Muscle of arm (tissue), 12 donors: ENCODE data around the gene TACR2. TPM values are rescaled to one million over a fixed set of nuclear protein-coding genes. Genes with fewer than 3 reads are reported as not detected.

Experiments used
- DNase-seq: peaks from one replicate; pipeline ENCODE4 v3.0.0-alpha.2; 2013
- polyA plus RNA-seq, 12 donors: library from polyadenylated mRNA; unstranded; fragments of 120-200 nt; gene quantifications; one replicate each; pipeline ENCODE4 v1.2.1, GENCODE V29; 2013; ENCODE audit not compliant: insufficient read length in 12 of 12

Gene TACR2
- polyA plus RNA-seq, 12 donors = 0.24 to 0.74 (median 0.54) TPM; not detected in 2

DNA sequence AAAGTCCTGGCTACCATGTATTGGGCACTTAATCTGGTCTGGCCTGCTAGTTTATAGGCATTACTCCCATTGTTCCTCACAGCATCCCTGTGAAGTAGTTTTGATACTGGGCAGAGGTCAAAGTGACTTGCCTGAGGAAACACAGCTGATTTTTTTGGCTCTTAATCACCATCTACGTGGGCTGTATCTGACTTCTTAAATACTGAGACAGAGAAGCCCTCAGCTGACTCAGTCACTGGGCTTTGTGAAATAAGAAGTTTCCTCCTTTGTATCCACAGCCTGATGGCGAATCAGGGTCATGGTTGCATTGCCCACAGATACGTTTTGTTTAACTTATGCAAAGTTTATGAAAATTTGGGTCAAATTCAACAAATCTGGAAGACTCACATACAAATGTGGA is 13.2 kb downstream of the TACR2 start:
- no peak for DNase-seq

DNA sequence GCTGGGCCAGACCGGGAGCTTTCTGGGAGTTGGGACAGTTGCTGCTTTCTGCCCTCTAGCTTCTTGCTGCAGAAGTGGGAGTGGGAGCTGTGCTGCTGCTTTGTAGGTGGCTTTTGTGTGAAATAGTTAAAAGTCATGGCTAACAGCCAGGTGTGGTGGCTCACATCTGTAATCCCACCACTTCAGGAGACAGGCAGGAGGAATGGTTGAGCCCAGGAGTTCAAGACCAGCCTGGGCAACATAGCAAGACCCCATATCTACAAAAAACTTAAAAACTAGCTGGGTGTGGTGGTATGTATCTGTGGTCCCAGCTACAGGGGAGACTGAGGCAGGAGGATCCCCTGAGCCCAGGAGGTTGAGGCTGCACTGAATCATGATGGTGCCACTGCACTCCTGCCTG is 13.7 kb downstream of the TACR2 start:
- DNase-seq = no peak

DNA sequence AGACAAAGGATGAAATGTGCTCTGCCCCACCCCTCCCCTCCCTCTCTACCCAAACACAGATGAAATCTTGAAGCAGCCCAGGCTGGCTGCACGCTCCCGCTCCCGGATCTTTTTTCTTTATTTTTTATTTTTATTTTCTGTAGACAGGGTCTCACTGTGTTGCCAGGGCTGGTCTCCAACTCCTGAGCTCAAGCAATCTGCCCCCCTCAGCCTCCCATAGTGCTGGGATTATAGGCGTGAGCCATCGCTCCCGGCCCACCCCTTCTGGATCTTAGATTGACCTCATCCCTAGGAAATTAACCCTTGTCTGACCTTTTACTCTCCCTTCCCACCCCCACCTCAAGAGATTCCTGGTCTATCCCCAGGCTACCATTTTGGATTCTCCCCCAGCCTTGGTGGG is 14.3 kb downstream of the TACR2 start:
- no peak for DNase-seq

DNA sequence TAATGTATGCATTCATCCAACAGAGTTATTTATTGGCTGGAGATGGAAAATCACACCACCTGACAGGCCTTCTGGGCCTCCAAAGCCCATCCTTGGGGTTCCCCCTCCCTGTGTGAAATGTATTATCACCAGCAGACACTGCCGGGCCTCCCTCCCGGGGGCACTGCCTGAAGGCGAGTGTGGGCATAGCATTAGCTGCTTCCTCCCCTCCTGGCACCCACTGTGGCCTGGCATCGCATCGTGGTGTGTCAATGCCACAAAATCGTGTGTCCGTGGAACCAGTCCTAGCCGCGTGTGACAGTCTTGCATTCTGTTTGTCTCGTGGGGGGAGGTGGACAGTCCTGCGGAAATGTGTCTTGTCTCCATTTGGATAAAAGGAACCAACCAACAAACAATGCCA is 15.3 kb downstream of the TACR2 start:
- no peak for DNase-seq

DNA sequence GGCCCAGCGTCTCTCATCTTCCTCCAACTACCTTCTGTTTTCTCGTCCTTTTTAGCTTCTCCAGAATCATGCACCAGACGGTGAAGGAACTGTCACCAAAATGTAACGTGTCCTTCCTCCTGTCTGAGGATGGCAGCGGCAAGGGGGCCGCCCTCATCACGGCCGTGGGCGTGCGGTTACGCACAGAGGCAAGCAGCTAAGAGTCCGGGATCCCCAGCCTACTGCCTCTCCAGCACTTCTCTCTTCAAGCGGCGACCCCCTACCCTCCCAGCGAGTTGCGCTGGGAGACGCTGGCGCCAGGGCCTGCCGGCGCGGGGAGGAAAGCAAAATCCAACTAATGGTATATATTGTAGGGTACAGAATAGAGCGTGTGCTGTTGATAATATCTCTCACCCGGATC is 15.8 kb downstream of the TACR2 start:
- DNase-seq = no peak

DNA sequence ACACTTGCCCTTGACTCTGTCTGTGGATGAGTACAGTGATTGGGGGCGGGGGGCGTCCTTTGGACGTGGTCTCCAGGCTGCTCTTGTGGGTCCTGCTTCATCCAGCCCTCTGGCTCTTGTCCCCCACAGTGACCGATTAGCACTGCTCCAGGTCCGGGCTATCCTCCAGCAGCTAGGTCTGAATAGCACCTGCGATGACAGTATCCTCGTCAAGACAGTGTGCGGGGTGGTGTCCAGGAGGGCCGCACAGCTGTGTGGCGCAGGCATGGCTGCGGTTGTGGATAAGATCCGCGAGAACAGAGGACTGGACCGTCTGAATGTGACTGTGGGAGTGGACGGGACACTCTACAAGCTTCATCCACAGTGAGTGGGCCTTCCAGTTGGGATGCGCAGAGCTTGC is 18.3 kb downstream of the TACR2 start:
- no peak for DNase-seq

DNA sequence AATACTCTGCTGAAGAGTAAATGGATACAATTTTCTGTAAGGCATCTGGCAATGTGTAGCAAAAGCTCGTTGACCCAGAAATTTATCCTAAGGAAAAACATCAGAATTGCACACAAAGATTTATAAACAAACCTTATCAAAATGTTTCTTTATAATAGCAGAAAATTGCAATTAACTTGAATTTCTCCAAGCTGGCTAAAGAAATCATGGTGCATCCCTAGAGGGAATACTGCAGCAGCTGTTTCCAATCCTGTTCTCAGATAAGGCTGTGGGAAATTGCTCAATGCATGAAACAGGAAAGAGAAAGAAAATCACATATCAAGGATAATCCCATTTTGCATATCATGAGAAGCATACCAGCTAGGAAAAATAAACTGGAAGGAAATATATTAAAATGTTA is 18.7 kb downstream of the TACR2 start:
- DNase-seq = peak; percentile 31

DNA sequence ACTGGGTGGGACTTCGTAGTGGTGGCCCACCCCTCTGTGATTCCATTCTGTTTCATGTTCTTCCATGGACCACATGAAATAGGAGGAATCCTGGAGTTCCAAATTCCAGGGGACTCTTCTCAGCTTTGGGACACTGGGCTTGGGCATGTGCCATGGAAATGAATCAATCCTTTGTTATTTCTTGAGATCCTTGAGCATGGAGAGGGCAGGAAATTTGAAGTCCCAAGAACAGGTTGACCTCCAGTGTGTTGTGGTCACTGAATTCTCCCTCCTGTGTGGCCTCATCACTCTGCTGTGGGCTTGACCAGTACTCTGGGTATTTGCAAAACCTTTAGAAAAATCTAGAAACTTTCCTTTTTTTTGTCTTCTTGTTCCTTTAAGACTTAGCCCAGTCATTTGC is 22.7 kb downstream of the TACR2 start:
- no peak for DNase-seq

DNA sequence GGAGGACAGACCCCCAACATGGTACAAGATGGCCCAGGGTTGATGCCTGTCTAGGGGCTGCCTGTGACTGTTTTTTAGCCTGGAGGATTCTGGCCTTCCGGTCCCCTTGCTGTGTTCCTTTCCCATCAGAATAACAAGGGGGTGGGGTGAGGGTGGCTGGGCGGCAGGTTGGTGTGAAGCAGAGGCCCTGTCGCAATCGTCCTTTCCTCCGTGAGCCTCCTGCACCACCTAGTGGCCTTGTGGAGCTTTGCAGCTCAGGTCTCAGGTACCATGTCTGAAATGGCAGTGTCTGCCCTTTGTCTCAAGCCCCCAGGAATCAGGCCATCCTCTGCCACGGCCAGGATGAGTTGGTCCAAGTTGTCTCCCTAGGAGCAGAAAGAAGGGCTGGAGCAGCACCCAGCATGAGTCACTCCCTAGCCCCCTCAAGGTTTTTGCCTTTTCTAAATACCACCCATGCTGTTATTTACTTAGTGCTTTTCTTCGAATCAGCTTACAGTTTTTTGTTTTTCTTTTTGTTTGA is 24.2 kb downstream of the TACR2 start:
- peak; percentile 83 for DNase-seq

DNA sequence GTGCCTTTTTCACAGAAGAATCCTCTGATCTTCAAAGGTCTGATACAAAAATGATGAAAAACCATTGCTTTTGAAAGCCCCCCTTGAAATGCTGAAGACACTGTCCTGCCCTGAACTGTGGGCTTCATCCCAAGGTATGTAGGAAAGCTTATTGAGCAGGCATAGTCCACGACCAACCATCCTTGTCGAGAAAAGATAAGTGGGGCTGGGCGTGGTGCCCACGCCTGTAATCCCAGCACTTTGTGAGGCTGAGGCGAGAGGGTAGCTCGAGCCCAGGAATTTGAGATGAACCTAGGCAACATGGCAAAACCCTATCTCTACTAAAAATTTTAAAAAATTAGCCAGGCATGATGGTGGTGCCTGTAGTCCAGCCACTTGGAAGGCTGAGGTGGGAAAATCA is 25.6 kb downstream of the TACR2 start:
- no peak for DNase-seq

DNA sequence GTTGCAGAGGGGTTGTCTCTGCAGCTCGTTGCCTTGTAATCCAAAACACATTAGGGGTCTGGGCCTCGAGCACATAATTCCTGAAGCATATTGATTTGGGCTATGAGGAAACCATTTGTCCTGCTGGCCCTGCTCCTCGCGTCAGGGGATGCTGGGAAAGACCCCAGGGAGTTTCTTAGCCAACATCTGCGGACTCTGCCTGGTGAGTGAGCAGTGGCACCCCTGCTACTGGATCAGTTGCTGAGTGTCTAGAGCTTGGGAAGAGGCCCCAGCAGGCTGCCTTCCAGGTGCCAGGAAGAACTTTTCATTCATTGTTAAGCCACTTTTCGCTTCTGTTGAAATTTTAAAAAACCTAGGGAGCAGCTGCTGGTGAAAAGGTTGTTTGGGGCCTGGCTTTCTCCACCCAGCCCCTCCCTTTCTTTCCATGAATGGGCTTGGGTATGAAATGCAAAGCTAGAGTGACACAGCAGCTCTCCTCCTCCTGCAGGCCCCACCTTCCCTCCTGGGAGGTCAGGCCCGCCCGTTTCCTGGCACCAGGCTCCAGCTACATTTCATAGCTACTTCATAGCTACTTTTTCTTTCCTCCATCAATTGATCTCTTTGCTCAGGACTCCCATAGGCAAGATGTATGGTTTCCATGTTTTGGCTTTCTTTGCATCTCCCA is 26.8 kb downstream of the TACR2 start:
- DNase-seq = peak; percentile 40

DNA sequence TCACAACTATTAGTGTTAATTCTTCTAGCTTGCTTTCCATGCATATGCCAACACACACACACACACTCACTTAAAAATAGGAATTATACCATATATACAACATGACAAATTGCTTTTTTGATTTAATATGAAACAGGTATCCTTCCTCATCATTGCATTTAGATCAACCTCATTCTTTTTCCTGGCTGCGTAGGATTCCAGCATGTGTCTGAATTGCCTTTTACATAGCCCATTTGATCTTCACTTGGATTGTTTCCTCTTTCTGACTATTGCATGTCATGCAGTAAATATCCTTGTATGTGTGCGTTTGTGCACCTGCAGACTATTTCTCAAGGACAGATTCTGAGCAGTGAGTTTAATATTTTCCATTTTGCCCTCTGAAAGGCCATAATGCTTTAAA is 28.2 kb downstream of the TACR2 start:
- DNase-seq = no peak

DNA sequence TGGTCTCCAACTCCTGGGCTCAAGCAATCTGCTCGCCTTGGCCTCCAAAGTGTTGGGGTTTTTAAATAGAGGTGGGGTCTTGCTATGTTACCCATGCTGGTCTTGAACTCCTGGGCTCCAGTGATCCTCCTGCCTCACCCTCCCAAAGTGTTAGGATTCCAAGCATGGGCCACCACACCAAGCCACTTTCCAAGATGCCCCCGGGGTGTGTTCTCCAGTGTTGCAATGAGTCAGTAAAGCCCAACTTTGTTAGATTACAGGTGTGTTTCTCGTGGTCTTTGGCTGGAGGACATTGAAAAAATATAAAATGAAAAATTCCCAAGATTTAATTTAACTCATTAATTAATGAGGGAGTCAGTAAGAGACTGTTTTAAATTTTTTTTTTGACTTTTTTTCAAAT is 29.2 kb downstream of the TACR2 start:
- DNase-seq = no peak

DNA sequence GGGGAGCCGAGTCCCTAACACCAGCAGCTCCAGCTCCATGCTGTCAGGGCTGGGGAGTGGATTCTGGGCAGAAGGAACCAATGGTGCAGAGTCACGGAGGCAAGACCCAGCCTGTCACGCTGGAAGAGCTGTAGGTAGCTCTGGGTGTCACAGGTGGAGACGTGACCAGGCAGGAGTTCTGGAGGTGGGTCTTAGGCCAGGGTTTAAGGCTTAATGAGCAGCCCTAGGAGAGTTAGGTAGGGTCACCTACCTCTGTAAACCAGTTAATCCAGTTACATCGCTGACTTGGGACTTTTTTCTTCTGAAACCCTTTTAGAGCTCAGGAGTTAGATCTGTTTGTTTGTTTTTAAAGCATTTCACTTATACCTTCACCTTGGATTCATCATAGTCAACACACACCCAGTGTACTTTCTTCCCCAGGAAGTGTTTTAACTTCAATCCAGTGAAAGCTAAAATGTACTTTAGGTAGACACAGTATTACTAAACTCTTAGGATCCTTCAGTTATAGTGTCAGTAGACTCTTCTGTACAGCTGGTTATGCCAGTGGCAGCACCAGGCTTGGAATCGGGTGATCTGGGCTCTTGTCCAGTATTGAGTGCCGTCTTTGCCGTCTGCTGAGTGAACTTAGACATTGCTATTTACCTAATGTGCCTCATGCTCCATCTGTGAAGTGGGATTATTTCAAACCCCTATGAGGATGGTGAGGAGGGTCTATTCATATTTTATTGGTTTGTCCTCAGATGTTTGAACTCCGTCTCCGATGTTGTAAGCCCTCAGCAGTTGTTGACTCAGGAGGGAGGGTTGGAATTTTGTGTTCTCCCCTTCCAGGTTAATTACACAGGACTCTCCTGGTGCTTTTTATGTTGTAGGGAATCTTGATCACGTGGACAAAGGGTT is 31.0 kb downstream of the TACR2 start:
- no peak for DNase-seq

DNA sequence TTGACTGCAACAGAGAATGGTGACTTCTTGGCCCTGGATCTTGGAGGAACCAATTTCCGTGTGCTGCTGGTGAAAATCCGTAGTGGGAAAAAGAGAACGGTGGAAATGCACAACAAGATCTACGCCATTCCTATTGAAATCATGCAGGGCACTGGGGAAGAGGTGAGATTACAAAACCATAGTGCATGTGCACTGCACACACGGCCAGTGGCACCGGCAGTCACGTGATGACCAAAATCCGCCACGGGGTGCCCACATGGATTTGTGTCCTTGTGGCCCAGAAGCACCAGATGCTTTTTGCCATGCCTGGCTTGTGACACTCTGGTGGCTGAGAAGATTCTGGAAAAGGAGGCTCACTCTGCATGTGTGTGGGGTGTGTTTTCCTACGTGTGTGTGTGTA is 32.4 kb downstream of the TACR2 start:
- no peak for DNase-seq

DNA sequence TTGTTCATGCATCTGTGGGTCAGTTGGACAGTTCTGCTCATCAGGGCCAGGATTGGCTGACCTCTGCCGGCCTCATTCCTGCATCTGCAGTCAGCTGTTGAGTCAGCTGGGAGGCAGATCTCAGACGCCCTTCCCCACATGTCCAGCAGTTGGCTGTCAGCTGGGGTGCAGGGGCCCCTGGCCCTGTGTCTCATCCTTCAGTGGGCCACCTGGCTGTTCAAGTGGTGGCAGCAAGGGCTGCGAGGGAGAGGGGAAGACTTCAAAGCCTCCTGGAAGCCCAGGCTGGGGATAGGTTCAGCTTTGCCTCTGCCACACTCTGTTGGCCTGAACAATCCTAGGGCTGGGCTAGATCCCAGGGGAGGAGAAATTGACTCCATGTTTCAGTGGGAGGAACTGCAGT is 33.2 kb downstream of the TACR2 start:
- peak; percentile 41 for DNase-seq

DNA sequence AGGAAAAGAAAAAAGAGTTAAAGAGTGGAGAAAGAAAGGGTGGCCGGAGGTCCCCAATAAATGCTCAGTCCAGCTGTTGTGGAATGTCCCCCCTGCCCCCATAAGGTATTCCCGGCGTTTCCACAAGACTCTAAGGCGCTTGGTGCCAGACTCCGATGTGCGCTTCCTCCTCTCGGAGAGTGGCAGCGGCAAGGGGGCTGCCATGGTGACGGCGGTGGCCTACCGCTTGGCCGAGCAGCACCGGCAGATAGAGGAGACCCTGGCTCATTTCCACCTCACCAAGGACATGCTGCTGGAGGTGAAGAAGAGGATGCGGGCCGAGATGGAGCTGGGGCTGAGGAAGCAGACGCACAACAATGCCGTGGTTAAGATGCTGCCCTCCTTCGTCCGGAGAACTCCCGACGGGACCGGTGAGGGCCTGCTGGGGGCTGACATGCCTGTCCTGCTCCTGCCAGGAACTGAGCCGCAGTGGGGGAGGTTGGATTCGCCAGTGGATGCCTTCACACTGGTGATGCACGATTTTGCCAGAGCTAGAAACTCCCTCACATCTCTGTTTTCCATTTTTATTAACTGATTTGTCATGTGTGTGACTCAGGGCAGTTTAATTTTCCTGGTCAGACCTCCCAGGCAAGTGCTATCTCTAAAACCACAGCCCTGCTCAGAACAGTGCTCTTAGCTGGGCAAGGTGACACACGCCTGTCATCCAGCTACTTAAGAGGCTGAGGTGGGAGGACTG is 34.2 kb downstream of the TACR2 start:
- DNase-seq = no peak

DNA sequence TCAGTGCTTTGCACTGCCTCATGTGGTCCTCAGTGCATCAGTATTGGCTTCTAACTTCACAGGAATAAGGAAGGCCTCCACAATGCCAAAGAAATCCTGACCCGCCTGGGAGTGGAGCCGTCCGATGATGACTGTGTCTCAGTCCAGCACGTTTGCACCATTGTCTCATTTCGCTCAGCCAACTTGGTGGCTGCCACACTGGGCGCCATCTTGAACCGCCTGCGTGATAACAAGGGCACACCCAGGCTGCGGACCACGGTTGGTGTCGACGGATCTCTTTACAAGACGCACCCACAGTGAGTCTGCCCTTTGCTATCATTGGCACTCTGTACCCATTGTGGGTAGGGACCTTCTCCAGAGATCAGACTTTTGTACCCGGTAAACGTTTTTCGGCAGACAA is 36.9 kb downstream of the TACR2 start:
- no peak for DNase-seq

DNA sequence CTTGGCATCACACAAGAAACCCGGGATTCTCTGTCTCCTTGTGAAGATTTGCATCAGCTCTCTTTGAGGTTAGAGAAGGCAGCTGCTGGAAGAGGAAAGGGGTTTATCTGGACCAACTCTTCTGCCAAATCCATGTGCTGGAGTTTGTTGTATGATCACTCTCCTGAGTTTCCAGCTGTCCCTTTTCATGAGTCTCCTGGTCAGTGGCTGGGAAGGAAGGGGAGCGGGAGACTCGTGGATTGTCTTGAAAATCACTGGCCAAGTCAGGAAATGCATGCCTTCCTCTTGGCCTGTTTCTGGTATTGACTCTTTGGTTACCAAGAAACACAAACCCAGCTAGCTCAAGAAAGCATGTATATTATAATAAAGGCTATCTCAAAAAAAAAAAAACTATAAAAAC is 38.8 kb downstream of the TACR2 start:
- no peak for DNase-seq

DNA sequence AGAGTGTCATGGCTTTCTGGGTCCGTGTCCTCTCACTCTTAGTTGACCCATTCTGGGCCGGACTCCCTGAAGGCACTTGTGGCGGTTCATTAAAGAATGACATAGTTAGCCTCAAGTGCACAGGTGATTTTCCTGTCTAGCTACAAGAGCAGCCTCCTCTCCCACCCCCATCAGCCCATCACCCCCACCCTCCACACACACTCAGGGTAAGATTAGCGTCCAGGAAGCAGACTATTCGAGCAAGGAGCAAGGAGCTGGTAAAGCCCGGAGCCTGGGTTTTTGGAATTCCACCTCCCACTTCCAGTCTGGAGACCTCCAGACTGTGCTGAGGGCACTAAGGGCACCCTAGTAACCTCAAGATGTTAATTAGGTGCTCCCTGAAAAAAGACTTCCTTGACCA is 39.5 kb downstream of the TACR2 start:
- DNase-seq = no peak

DNA sequence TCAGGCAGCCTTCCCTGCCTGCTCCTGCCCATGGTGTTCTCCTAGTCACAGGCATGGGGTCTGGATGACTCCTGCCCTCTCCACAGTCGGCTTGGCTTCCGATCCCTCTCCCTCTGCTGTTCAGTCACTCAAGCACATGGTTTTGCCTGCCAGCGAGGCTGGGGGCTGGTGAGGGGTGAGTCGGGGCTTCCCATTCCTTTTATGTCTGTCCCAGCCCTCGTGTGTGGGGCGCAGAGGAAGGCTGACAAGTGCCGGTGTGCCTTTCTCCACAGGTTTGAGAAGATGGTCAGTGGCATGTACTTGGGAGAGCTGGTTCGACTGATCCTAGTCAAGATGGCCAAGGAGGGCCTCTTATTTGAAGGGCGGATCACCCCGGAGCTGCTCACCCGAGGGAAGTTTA is 40.1 kb downstream of the TACR2 start:
- no peak for DNase-seq

DNA sequence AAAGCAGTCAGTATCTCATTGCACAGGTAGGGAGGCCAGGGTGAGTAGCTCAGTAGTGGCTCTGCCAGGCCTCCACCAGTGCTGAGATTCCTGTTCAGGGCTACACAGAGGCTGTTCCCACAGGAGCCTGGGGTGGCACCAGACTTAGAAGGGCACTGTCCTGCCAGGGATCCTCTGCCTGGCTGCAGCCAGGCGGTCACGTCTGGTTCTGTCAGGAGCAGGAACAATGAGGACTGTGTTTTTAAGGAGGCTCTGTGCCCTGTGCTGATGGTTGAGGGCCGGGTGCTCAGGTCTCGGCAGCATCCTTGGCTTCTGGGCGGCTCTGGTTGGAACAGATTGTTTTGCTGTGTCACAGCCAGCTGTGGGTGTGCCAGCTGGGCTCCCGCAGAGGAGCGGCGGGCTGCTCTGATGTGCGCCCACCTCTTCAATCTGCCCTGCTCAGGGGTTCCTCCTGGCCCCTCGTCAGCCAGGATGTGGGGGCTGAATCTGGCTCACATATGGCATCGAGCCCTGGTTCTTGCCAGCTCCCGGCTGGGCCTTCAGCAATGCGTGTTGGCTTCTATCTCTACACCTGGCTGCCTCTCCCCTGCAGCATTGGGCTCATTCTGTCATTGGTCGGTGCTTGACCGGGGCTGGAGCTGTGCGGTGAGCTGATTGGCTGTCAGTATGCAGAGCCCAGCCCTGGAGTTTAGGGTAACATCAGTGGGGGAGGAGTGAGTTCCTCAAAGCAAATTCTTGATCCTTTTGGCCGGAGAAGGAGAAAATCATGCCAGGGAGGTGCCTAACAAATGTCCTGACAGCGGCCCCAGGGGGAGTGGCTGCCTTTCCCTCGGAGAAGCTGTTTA is 41.2 kb downstream of the TACR2 start:
- DNase-seq = no peak
